Activated B cell treated with CpG ODN at 0.5 μM for 24 hours (primary cell): ENCODE measurements around the gene C2CD4C. TPM values are rescaled to one million over a fixed set of nuclear protein-coding genes. Genes with fewer than 3 reads are reported as not detected.

Source experiments
- ATAC-seq: fragments of 200-7000 bp; cut with Tn5 transposase; one replicate; pipeline ENCODE4 v1.10.0; 2021; ENCODE audit warnings: low read depth, mild to moderate bottlenecking, moderate library complexity
- CTCF ChIA-PET: fragments of 350-600 bp; sonication (Branson Sonifier 250); formaldehyde crosslinking; loops from one replicate; lab custom pipeline; 2021; ENCODE audit warnings: antibody characterized with exemption; lab: Charles Lee
- POLR2A ChIA-PET: fragments of 350-600 bp; sonication (Branson Sonifier 250); formaldehyde crosslinking; loops from one replicate; lab custom pipeline; 2021; ENCODE audit warnings: antibody characterized with exemption; lab: Charles Lee
- DNase-seq: peaks from one replicate; pipeline ENCODE4 v3.0.0; 2022
- H3K27ac Mint-ChIP-seq: one replicate; pipeline ENCODE4 v1.8.0; 2020; ENCODE audit warnings: mixed read lengths
- H3K27me3 Mint-ChIP-seq: one replicate; pipeline ENCODE4 v1.8.0; 2021; ENCODE audit warnings: mixed read lengths
- H3K36me3 Mint-ChIP-seq: one replicate; pipeline ENCODE4 v1.8.0; 2021; ENCODE audit warnings: low read depth, mixed read lengths
- H3K4me1 Mint-ChIP-seq: one replicate; pipeline ENCODE4 v1.8.0; 2021; ENCODE audit warnings: mixed read lengths
- H3K4me3 Mint-ChIP-seq: one replicate; pipeline ENCODE4 v1.8.0; 2020; ENCODE audit warnings: mild to moderate bottlenecking, mixed read lengths
- H3K9me3 Mint-ChIP-seq: one replicate; pipeline ENCODE4 v1.8.0; 2020; ENCODE audit warnings: mixed read lengths
- CTCF ChIP-seq: fragments of 200-600 bp; IDR thresholded peaks from one replicate; pipeline ENCODE4 v1.8.0; 2022; ENCODE audit warnings: antibody characterized with exemption, mild to moderate bottlenecking
- intact Hi-C: fragments of 100-400 bp; cut with micrococcal nuclease; formaldehyde crosslinking; loops from one replicate; pipeline ENCODE4 v1.15.1; 2024
- total RNA-seq: library from RNA; stranded (reverse); gene quantifications from 2 replicates; pipeline ENCODE4 v1.2.3, GENCODE V29; 2022

Gene C2CD4C
- total RNA-seq, 1 donor from 2014 or later: not detected

- H3K4me3 Mint-ChIP-seq: no peak overlapping the region
- no peaks in the 10 kb centered on the region for H3K36me3 Mint-ChIP-seq
- H3K27ac Mint-ChIP-seq: no peak overlapping the region
- peaks cover 6% of the 10 kb centered on the region for H3K4me1 Mint-ChIP-seq
- ATAC-seq: no peak
- H3K27me3 Mint-ChIP-seq: peaks cover 17% of the 10 kb centered on the region
- intact Hi-C loops: no loop called here
- no peak for DNase-seq
- H3K9me3 Mint-ChIP-seq: no peaks in the 10 kb centered on the region
- CTCF ChIA-PET: no interaction called here
- no peak for TF ChIP-seq CTCF
- POLR2A ChIA-PET: no interaction called here
Measured at GRCh38 chr19:405121-405965, 3.6 kb downstream of the C2CD4C start.

GRCh38 chr19:403221-404027, 5.5 kb downstream of the C2CD4C start:
- Mint-ChIP-seq H3K36me3 (no peaks in the 10 kb centered on the region), H3K27ac (no peak overlapping the region), H3K27me3 (peaks cover 11% of the 10 kb centered on the region), H3K4me3 (no peak overlapping the region), H3K9me3 (no peaks in the 10 kb centered on the region), H3K4me1 (no peaks in the 10 kb centered on the region)
- no peak for ATAC-seq
- CTCF ChIA-PET: no interaction called here
- POLR2A ChIA-PET: no interaction called here
- TF ChIP-seq CTCF: no peak
- intact Hi-C loops: no loop called here
- no peak for DNase-seq

- no peak overlapping the region for H3K27ac Mint-ChIP-seq
- TF ChIP-seq CTCF: no peak
- no peak for ATAC-seq
- DNase-seq: no peak
- POLR2A ChIA-PET: no interaction called here
- CTCF ChIA-PET: no interaction called here
- H3K36me3 Mint-ChIP-seq: no peaks in the 10 kb centered on the region
- H3K4me3 Mint-ChIP-seq: no peak overlapping the region
- intact Hi-C loops: no loop called here
- H3K27me3 Mint-ChIP-seq: peaks cover 11% of the 10 kb centered on the region
- H3K9me3 Mint-ChIP-seq: no peaks in the 10 kb centered on the region
- H3K4me1 Mint-ChIP-seq: no peaks in the 10 kb centered on the region
Measured at GRCh38 chr19:402786-403185, 6.2 kb downstream of the C2CD4C start.

- intact Hi-C loops: no loop called here
- ATAC-seq (no peak), DNase-seq (no peak)
- H3K27me3 Mint-ChIP-seq: peaks cover 11% of the 10 kb centered on the region
- no peaks in the 10 kb centered on the region for H3K9me3 Mint-ChIP-seq
- CTCF ChIA-PET: no interaction called here
- no peak for TF ChIP-seq CTCF
- no peaks in the 10 kb centered on the region for H3K4me1 Mint-ChIP-seq
- H3K27ac Mint-ChIP-seq: no peak overlapping the region
- H3K36me3 Mint-ChIP-seq: no peaks in the 10 kb centered on the region
- H3K4me3 Mint-ChIP-seq: no peak overlapping the region
- POLR2A ChIA-PET: no interaction called here
Measured at GRCh38 chr19:401866-402511, 7.0 kb downstream of the C2CD4C start.
